ENCODE data around the gene KCNK2.

GRCh38 chr1:215082532-215083382 is at the start of gene KCNK2:
- TF ChIP-seq CTCF (IDR thresholded peaks at IDR 0.05) = no peak
- peak; percentile 21 for TF ChIP-seq EZH2 (IDR thresholded peaks at IDR 0.05)

Data from neural progenitor cell (in vitro differentiated cells).